ENCODE data around the gene PPM1L. TPM values are rescaled to one million over a fixed set of nuclear protein-coding genes. Genes with fewer than 3 reads are reported as not detected.

The PPM1L gene
- total RNA-seq, 1 donor from 2014 or later, result 30.1 TPM

DNA sequence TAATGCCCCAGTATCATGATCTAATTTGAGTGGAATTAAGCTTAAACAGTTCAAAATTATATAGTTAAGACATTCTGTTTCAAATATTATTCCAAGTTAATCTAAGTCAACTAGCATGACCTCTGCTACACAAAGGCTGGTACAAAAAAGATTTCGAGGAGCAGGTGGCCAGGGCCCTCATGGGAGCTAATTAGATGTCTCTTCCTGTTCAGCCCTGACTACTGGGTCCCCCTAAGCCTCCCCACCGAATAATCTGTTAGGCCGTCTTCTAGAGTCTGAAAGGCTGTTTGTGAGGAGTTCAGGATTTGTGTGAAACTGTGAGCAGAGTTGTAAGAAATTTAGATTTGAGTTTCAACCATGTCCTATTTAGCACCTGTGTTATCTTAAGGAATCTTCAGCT is 75.4 kb downstream of the PPM1L start:
- Mint-ChIP-seq H3K9me3 (ENCODE audit: low read depth) (peaks cover 8% of the 10 kb centered on the region), H3K27ac (no peak overlapping the region), H3K36me3 (ENCODE audit: insufficient read depth) (peaks cover 2% of the 10 kb centered on the region), H3K4me1 (ENCODE audit: low read depth) (peaks cover 4% of the 10 kb centered on the region), H3K27me3 (no peaks in the 10 kb centered on the region), H3K4me3 (ENCODE audit: low read depth) (no peak overlapping the region)
- DNase-seq (ENCODE audit: low spot score, unreplicated experiment), result no peak
- TF ChIP-seq, protein P1, sequence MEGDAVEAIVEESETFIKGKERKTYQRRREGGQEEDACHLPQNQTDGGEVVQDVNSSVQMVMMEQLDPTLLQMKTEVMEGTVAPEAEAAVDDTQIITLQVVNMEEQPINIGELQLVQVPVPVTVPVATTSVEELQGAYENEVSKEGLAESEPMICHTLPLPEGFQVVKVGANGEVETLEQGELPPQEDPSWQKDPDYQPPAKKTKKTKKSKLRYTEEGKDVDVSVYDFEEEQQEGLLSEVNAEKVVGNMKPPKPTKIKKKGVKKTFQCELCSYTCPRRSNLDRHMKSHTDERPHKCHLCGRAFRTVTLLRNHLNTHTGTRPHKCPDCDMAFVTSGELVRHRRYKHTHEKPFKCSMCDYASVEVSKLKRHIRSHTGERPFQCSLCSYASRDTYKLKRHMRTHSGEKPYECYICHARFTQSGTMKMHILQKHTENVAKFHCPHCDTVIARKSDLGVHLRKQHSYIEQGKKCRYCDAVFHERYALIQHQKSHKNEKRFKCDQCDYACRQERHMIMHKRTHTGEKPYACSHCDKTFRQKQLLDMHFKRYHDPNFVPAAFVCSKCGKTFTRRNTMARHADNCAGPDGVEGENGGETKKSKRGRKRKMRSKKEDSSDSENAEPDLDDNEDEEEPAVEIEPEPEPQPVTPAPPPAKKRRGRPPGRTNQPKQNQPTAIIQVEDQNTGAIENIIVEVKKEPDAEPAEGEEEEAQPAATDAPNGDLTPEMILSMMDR (IDR thresholded peaks at IDR 0.05; ENCODE audit: unreplicated experiment), result no peak

DNA sequence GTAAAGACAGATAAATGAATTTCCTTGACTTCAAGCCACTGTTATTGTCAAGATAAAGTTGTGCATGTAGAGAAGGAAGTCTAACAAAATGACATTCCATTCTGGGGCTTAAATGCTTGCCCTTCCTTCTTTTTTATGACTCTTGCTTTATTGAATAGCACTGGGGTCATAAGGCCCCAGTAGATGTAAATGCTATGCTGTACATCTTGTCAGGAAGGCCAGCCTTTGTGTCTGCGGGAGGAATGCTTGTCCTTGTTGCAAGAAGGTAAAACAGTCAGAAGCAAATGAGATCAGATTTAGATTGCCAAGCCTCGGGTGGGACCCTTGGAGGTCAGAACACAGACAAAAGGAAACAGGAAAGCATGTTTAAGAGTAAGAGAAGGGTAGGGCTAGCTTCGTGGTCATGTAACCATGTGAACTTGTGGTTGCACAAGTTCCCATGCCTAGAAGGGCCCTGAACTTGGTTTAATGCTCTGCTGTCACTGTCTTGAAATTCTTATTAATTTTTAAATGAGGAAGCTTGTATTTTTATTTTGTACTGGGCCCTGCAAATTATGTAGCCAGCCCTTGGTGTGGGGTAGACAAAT is 81.5 kb downstream of the PPM1L start:
- H3K36me3 Mint-ChIP-seq (ENCODE audit: insufficient read depth), result peaks cover 2% of the 10 kb centered on the region
- no peak for DNase-seq (ENCODE audit: low spot score, unreplicated experiment)
- no peak overlapping the region for H3K4me3 Mint-ChIP-seq (ENCODE audit: low read depth)
- H3K27me3 Mint-ChIP-seq, result no peaks in the 10 kb centered on the region
- TF ChIP-seq, protein P1 (IDR thresholded peaks at IDR 0.05; ENCODE audit: unreplicated experiment), result no peak
- peaks cover 8% of the 10 kb centered on the region for H3K9me3 Mint-ChIP-seq (ENCODE audit: low read depth)
- H3K4me1 Mint-ChIP-seq (ENCODE audit: low read depth), result peaks cover 2% of the 10 kb centered on the region
- H3K27ac Mint-ChIP-seq, result no peak overlapping the region

DNA sequence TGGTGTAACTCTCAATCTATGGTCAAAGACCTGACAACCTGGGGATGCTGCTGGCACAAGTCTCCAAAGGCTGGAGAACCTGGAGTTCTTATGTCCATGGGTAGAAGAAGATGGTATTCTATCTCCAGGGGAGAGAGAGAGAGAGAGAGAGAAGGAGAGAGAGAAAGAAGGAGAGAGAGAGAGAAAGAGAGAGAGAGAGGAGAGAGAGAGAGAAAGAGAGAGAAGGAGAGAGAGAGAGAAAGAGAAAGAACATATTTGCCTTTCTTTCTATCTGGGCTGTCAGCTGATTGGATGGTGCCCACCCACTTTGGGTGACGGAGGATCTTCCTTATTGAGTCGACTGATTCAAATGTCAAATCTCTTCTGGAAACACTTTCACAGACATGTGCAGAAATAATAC is 84.6 kb downstream of the PPM1L start:
- Mint-ChIP-seq H3K4me3 (ENCODE audit: low read depth) (no peak overlapping the region), H3K27ac (peak overlapping the region; percentile 79), H3K4me1 (ENCODE audit: low read depth) (peaks cover 2% of the 10 kb centered on the region), H3K9me3 (ENCODE audit: low read depth) (no peaks in the 10 kb centered on the region), H3K36me3 (ENCODE audit: insufficient read depth) (no peaks in the 10 kb centered on the region), H3K27me3 (no peaks in the 10 kb centered on the region)
- TF ChIP-seq, protein P1 (IDR thresholded peaks at IDR 0.05; ENCODE audit: unreplicated experiment), result no peak
- no peak for DNase-seq (ENCODE audit: low spot score, unreplicated experiment)

DNA sequence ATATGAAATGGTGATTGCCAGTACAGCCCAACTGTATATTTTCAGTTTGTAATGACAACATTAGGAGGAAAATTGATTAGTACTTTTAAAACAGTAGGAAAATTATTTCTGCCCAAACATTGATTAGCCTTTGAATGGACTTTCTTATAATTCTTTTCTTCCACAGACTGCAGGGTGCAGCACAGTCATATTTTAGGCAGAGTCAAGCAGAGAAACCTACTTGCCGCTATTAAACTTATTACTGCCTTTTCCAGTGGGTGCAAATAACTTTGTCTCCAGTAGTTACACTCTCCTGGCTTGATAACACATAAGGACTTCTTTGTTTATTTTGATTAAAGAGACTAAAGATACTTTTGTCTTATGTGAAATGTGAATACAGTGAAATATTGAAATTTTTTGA is 85.4 kb downstream of the PPM1L start:
- TF ChIP-seq, protein P1 (IDR thresholded peaks at IDR 0.05; ENCODE audit: unreplicated experiment), result no peak
- H3K27me3 Mint-ChIP-seq, result no peaks in the 10 kb centered on the region
- H3K27ac Mint-ChIP-seq, result no peak overlapping the region
- no peak overlapping the region for H3K4me3 Mint-ChIP-seq (ENCODE audit: low read depth)
- H3K9me3 Mint-ChIP-seq (ENCODE audit: low read depth), result no peaks in the 10 kb centered on the region
- peaks cover 2% of the 10 kb centered on the region for H3K4me1 Mint-ChIP-seq (ENCODE audit: low read depth)
- H3K36me3 Mint-ChIP-seq (ENCODE audit: insufficient read depth), result no peaks in the 10 kb centered on the region
- no peak for DNase-seq (ENCODE audit: low spot score, unreplicated experiment)

DNA sequence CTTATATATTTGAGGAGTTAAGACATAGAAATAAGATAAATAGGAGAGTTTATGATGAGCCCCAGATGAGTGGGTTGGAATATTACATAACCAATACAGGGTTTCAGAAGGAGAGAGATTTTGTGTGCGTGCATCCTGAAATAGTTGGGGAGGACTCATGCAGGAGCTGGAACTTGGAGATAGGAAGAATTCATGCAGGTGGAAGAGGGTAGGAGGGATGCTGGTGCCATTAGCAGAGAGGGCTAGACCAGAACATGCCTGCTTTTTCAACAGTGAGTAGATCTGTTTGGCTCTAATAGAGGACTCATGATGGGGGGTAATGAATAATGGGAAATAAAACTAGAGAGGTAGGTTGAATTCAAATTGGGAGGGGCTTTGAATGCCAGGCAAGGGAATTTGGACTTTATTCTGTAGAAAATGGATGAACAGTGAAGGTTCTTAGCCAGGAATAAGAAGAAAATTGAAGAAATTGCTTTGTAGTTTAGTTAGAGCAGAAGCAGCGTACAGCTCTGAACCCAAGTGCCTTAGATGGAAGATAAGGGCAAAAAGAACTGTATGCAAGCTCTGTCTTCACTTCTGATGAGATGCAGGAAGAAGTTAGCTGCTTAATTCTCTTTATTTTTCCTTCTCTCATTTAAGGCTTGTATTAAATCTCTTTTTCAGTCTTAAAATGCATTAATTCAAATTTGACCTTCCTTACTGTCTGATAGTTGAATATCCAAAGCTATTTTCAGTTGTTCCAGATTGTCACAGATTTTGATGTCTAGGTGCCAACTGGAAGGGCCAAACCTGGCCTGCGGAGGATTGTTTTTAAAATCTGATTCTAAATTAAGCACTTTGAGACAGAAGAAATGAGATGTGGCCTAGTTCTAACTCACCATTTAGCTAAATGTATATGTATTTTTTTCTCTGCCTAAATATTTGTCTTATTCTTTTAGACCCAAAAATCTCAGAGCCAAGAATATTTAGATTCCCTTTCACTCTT is 86.3 kb downstream of the PPM1L start:
- H3K27ac Mint-ChIP-seq, result no peak overlapping the region
- DNase-seq (ENCODE audit: low spot score, unreplicated experiment), result no peak
- no peaks in the 10 kb centered on the region for H3K27me3 Mint-ChIP-seq
- TF ChIP-seq, protein P1 (IDR thresholded peaks at IDR 0.05; ENCODE audit: unreplicated experiment), result no peak
- peaks cover 2% of the 10 kb centered on the region for H3K4me1 Mint-ChIP-seq (ENCODE audit: low read depth)
- no peaks in the 10 kb centered on the region for H3K9me3 Mint-ChIP-seq (ENCODE audit: low read depth)
- H3K36me3 Mint-ChIP-seq (ENCODE audit: insufficient read depth), result no peaks in the 10 kb centered on the region
- no peak overlapping the region for H3K4me3 Mint-ChIP-seq (ENCODE audit: low read depth)
